ENCODE data around the gene AFG1L. TPM values are rescaled to one million over a fixed set of nuclear protein-coding genes. Genes with fewer than 3 reads are reported as not detected.

AFG1L gene
- total RNA-seq, 2 experiments from 2014 or later, result 5.6 to 6.3 TPM

DNA sequence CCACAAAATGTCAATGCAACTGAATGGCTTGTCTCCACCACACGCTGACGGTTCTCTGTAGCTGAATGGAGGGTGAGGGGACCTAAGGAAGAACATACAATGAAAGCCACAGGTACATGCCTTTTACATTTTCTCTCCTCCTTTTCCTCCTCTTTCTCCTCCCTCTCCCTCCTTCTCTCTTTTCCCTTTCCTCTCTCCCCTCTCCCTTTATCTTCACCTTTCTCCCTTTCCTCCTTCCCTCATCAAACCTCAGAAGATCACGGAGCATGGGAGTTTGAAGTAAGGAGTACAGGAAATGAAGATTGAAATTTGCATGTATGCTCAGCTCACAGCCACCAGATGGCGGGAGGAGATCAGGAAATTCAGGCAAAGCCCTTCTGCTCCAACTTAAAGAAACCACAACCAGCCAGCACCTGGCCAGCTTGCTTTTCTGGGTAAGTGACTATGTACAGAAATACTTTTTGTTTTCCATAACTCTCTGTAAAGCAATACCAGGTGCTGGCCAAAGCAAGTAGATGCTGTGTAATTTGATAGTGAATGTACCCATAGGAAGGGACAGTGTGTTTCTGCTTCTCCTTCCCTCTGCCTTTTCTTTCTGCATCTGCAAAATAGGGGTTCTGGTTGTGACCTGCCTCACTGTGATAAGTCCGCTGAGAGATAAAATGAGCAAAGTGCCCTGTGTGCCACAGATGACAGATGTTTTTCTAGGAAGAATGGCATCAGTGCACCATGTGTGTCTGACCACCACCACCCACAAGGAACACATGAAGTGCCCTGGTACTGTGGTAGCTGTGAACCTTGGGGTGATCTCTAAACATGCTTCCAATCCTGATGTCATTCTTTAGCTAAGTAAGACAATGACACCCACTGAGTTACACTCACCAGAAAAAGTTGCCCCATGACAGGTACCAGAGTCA, 247.2 kb downstream of the AFG1L start:
- POLR2A ChIA-PET, result no interaction called here
- DNase-seq (peak; percentile 79), ATAC-seq (peak; percentile 91)
- TF ChIP-seq, protein P1, sequence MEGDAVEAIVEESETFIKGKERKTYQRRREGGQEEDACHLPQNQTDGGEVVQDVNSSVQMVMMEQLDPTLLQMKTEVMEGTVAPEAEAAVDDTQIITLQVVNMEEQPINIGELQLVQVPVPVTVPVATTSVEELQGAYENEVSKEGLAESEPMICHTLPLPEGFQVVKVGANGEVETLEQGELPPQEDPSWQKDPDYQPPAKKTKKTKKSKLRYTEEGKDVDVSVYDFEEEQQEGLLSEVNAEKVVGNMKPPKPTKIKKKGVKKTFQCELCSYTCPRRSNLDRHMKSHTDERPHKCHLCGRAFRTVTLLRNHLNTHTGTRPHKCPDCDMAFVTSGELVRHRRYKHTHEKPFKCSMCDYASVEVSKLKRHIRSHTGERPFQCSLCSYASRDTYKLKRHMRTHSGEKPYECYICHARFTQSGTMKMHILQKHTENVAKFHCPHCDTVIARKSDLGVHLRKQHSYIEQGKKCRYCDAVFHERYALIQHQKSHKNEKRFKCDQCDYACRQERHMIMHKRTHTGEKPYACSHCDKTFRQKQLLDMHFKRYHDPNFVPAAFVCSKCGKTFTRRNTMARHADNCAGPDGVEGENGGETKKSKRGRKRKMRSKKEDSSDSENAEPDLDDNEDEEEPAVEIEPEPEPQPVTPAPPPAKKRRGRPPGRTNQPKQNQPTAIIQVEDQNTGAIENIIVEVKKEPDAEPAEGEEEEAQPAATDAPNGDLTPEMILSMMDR (IDR thresholded peaks at IDR 0.05), result peak; percentile 94
- intact Hi-C loops (cut with micrococcal nuclease), result loop anchor here (1.0 to 5.0 kb wide), 4 partner anchors 240 to 531 kb away; no protein-coding TSS in a partner anchor
- Mint-ChIP-seq H3K9me3 (peaks cover 1% of the 10 kb centered on the region), H3K27me3 (peaks cover 10% of the 10 kb centered on the region), H3K36me3 (ENCODE audit: low read depth) (no peaks in the 10 kb centered on the region), H3K4me3 (peak overlapping the region; percentile 48), H3K4me1 (ENCODE audit: low read depth) (peaks cover 13% of the 10 kb centered on the region), H3K27ac (no peak overlapping the region)
- CTCF ChIA-PET, result interaction anchor here (0.6 to 4.0 kb wide), 54 partner anchors 9 to 646 kb away, joined by 3 to 81 read pairs (median 4); partner anchors contain the start of gene ARMC2

GRCh38 chr6:108543175-108543940, 248.5 kb downstream of the AFG1L start:
- ChIA-PET POLR2A (interaction anchor here (1.1 kb wide), 1 partner anchor 532 kb away, joined by 3 read pairs; no protein-coding TSS in a partner anchor), CTCF (interaction anchor here (0.9 to 4.0 kb wide), 18 partner anchors 8 to 644 kb away, joined by 3 to 81 read pairs (median 5); no protein-coding TSS in a partner anchor)
- H3K4me1 Mint-ChIP-seq (ENCODE audit: low read depth), result peaks cover 13% of the 10 kb centered on the region
- H3K36me3 Mint-ChIP-seq (ENCODE audit: low read depth), result no peaks in the 10 kb centered on the region
- peaks cover 10% of the 10 kb centered on the region for H3K27me3 Mint-ChIP-seq
- H3K9me3 Mint-ChIP-seq, result peaks cover 1% of the 10 kb centered on the region
- DNase-seq (no peak), ATAC-seq (no peak)
- intact Hi-C loops (cut with micrococcal nuclease), result loop anchor here (5.0 kb wide), 1 partner anchor 349 kb away; no protein-coding TSS in a partner anchor
- H3K27ac Mint-ChIP-seq, result no peak overlapping the region
- TF ChIP-seq, protein P1 (IDR thresholded peaks at IDR 0.05), result no peak
- no peak overlapping the region for H3K4me3 Mint-ChIP-seq

DNA sequence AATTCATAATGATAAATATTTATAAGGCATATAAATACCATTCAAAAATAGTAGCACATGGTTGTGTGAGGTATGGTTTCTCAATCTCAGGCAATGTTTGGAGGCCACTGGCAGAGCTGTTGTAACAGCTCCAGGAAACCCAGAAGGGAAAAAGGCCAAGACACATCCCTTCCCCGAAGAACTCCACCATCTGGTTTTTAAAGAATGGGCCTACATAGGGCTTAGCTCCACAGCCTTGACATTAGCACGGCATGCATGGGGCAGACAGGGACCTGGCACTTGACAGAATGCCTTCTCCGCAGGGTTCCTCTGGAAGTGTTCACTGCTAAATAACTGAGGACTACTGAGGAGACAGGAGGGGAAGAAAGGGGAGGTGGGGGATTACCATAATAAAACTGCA, 249.8 kb downstream of the AFG1L start:
- ChIA-PET CTCF (interaction anchor here (0.9 to 2.7 kb wide), 6 partner anchors 237 to 528 kb away, joined by 3 to 17 read pairs (median 4); no protein-coding TSS in a partner anchor), POLR2A (no interaction called here)
- no peak for ATAC-seq

GRCh38 chr6:108546079-108547049, 251.5 kb downstream of the AFG1L start:
- H3K9me3 Mint-ChIP-seq, result no peaks in the 10 kb centered on the region
- H3K27me3 Mint-ChIP-seq, result peaks cover 4% of the 10 kb centered on the region
- no peak for ATAC-seq
- CTCF ChIA-PET, result interaction anchor here (0.6 to 2.7 kb wide), 8 partner anchors 10 to 526 kb away, joined by 3 to 17 read pairs (median 4); no protein-coding TSS in a partner anchor
- TF ChIP-seq, protein P1 (IDR thresholded peaks at IDR 0.05), result no peak
- peak overlapping the region; percentile 43 for H3K27ac Mint-ChIP-seq
- DNase-seq, result no peak
- no peaks in the 10 kb centered on the region for H3K36me3 Mint-ChIP-seq (ENCODE audit: low read depth)
- peaks cover 13% of the 10 kb centered on the region for H3K4me1 Mint-ChIP-seq (ENCODE audit: low read depth)
- intact Hi-C loops (cut with micrococcal nuclease), result no loop called here
- POLR2A ChIA-PET, result interaction anchor here (1.6 to 1.7 kb wide), 2 partner anchors 10 to 12 kb away, joined by 9 to 13 read pairs; no protein-coding TSS in a partner anchor
- H3K4me3 Mint-ChIP-seq, result no peak overlapping the region

More for the DNA sequence above, 249.8 kb downstream of the AFG1L start:
- peaks cover 9% of the 10 kb centered on the region for H3K27me3 Mint-ChIP-seq
- DNase-seq, result no peak
- H3K4me3 Mint-ChIP-seq, result no peak overlapping the region
- H3K9me3 Mint-ChIP-seq, result peaks cover under 1% of the 10 kb centered on the region
- no peaks in the 10 kb centered on the region for H3K36me3 Mint-ChIP-seq (ENCODE audit: low read depth)
- H3K4me1 Mint-ChIP-seq (ENCODE audit: low read depth), result peaks cover 13% of the 10 kb centered on the region
- TF ChIP-seq, protein P1 (IDR thresholded peaks at IDR 0.05), result no peak
- H3K27ac Mint-ChIP-seq, result no peak overlapping the region
- intact Hi-C loops (cut with micrococcal nuclease), result loop anchor here (5.0 kb wide), 1 partner anchor 348 kb away; no protein-coding TSS in a partner anchor
